Keratinocyte (primary cell): ENCODE data around the gene OR52W1. TPM values are rescaled to one million over a fixed set of nuclear protein-coding genes. Genes with fewer than 3 reads are reported as not detected.

Experiments used
- DNase-seq: peaks from one replicate; pipeline ENCODE4 v3.0.0-alpha.2; 2011; ENCODE audit warnings: low read depth, missing footprints, low spot score
- FAIRE-seq: peaks from 2 replicates; lab custom pipeline; 2011; peaks lifted over from hg19 to GRCh38; lab: Jason Lieb, UNC
- H2AFZ ChIP-seq: 2 replicates; pipeline ENCODE4 v1.6.0; 2012; ENCODE audit warnings: low read length, control low read depth, inconsistent platforms; ENCODE audit not compliant: control insufficient read depth
- H3K27ac ChIP-seq: 2 replicates; pipeline ENCODE4 v1.5.1; 2011; ENCODE audit warnings: low read length; ENCODE audit not compliant: control insufficient read depth, insufficient read depth
- H3K27me3 ChIP-seq: 3 replicates; pipeline ENCODE4 v1.6.0; 2011; ENCODE audit warnings: low read length; ENCODE audit not compliant: control insufficient read depth, insufficient read depth; ENCODE audit errors: extremely low read depth
- H3K36me3 ChIP-seq, 2 experiments: 2 replicates in 1 of 2; 3 replicates in 1 of 2; pipeline ENCODE4 v1.5.1; 2011; ENCODE audit warnings: low read length in 2 of 2, mild to moderate bottlenecking in 1 of 2; ENCODE audit not compliant: control insufficient read depth in 2 of 2, insufficient read depth in 2 of 2; ENCODE audit errors: extremely low read depth in 1 of 2
- H3K4me1 ChIP-seq: 3 replicates; pipeline ENCODE4 v1.5.1; 2011; ENCODE audit warnings: low read length; ENCODE audit not compliant: control insufficient read depth, insufficient read depth; ENCODE audit errors: extremely low read depth
- H3K4me2 ChIP-seq: 3 replicates; pipeline ENCODE4 v1.6.0; 2011; ENCODE audit warnings: low read depth, low read length; ENCODE audit not compliant: control insufficient read depth, insufficient read depth; ENCODE audit errors: extremely low read depth
- H3K4me3 ChIP-seq, 3 experiments: fragments of 200-600 bp in 1 of 3; sonication (generic) in 1 of 3; 2 replicates in 2 of 3; 3 replicates in 1 of 3; pipeline ENCODE4 v1.5.1; 2011 to 2016; ENCODE audit warnings: low read length in 3 of 3, mild to moderate bottlenecking in 3 of 3, control low read depth in 2 of 3, inconsistent platforms in 1 of 3, low read depth in 1 of 3, mixed read lengths in 1 of 3, mixed run types in 1 of 3, moderate library complexity in 1 of 3; ENCODE audit not compliant: control insufficient read depth in 2 of 3, insufficient read depth in 2 of 3; ENCODE audit errors: extremely low read depth in 1 of 3
- H3K79me2 ChIP-seq: 2 replicates; pipeline ENCODE4 v1.6.0; 2012; ENCODE audit warnings: low read length; ENCODE audit not compliant: control insufficient read depth, insufficient read depth
- H3K9ac ChIP-seq: 3 replicates; pipeline ENCODE4 v1.6.0; 2011; ENCODE audit warnings: low read length; ENCODE audit not compliant: control insufficient read depth, insufficient read depth; ENCODE audit errors: extremely low read depth
- H3K9me1 ChIP-seq: 3 replicates; pipeline ENCODE4 v1.6.0; 2011; ENCODE audit warnings: low read length; ENCODE audit not compliant: control insufficient read depth, insufficient read depth; ENCODE audit errors: extremely low read depth
- H3K9me3 ChIP-seq: 2 replicates; pipeline ENCODE4 v1.5.1; 2012; ENCODE audit warnings: low read depth, low read length; ENCODE audit not compliant: control insufficient read depth
- H4K20me1 ChIP-seq: 3 replicates; pipeline ENCODE4 v1.6.0; 2011; ENCODE audit warnings: low read length; ENCODE audit not compliant: control insufficient read depth, insufficient read depth; ENCODE audit errors: extremely low read depth
- CTCF ChIP-seq, 3 experiments: IDR thresholded peaks in 1 of 3; conservative IDR thresholded peaks in 1 of 3; optimal IDR thresholded peaks in 1 of 3; 2 replicates in 2 of 3; 3 replicates in 1 of 3; pipeline versions ENCODE3 to v1.5.1; 2011; ENCODE audit warnings: low read length in 3 of 3, mild to moderate bottlenecking in 3 of 3, moderate library complexity in 2 of 3, control low read depth in 1 of 3, inconsistent platforms in 1 of 3; ENCODE audit not compliant: insufficient read depth in 2 of 3; ENCODE audit errors: extremely low read depth in 1 of 3
- EZH2 ChIP-seq: IDR thresholded peaks from one replicate; pipeline ENCODE4 v1.6.1; 2012; ENCODE audit warnings: inconsistent platforms, mild to moderate bottlenecking, low read length, moderate library complexity
- dilution Hi-C: fragments of 300-500 bp; cut with MboI; formaldehyde crosslinking; loops from one replicate; pipeline ENCODE4 v1.7.0; 2020; ENCODE audit warnings: low sequenced_read_pairs; ENCODE audit not compliant: extremely low pct_ligation_motif_present
- polyA plus RNA-seq, 5 experiments: library from polyadenylated mRNA; depleted of rRNA in 3 of 5; stranded (reverse) in 3 of 5; stranded (forward) in 1 of 5; unstranded in 1 of 5; fragments of >200 nt; gene quantifications; 1 replicate in 1 of 5; 2 replicates in 3 of 5; 3 replicates in 1 of 5; pipeline versions ENCODE4 v1.2.1 to v1.2.3, GENCODE V29; 2011 to 2012; ENCODE audit warnings: missing spikeins in 2 of 5, low read depth in 1 of 5, low replicate concordance in 1 of 5

The OR52W1 gene
- polyA plus RNA-seq, 1 donor (not counting 4 experiments of a cell fraction or from before 2014, with no cell fraction given), result not detected

DNA sequence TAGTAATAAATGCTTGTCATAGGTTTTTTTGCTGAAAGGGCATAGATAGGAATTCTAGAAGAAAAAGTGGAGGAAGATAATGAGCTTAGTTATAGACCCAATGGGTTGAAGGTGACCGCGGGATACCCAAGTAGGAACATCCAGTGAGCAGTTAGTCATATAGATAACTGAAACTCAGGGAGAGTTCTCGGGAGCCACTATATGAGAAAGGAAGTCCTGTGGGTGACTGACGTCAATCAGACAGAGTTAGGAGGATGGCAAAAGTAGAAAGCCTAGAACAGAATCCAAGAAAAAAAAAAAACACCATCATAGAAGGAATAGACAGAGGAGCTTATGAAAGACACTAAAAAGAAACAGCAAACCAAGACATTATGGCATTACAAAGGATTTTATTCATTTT lies 38.2 kb downstream of the OR52W1 start:
- DNase-seq (no peak), FAIRE-seq (no peak)
- TF ChIP-seq EZH2, result no peak
- no peak for TF ChIP-seq CTCF (optimal IDR thresholded peaks at IDR 0.05 in 1 of 3, IDR thresholded peaks at IDR 0.05 in 1 of 3, conservative IDR thresholded peaks at IDR 0.05 in 1 of 3; ENCODE audit: extremely low read depth in 1 of 3, insufficient read depth in 2 of 3, low read length in 3 of 3)
- Histone ChIP-seq H3K27me3 (no peaks in the 10 kb centered on the region), H3K9me3 (no peaks in the 10 kb centered on the region), H3K4me2 (no peak overlapping the region), H4K20me1 (no peaks in the 10 kb centered on the region), H3K27ac (no peak overlapping the region), H3K9ac (no peak overlapping the region), H3K4me3 (no peak overlapping the region), H3K4me1 (peaks cover 10% of the 10 kb centered on the region), H3K9me1 (no peaks in the 10 kb centered on the region), H2AFZ (no peak overlapping the region), H3K79me2 (peaks cover 20% of the 10 kb centered on the region), H3K36me3 (no peaks in the 10 kb centered on the region)
- dilution Hi-C loops, result no loop called here

- Histone ChIP-seq H2AFZ (no peak overlapping the region), H3K27me3 (no peaks in the 10 kb centered on the region), H3K9me1 (no peaks in the 10 kb centered on the region), H3K36me3 (no peaks in the 10 kb centered on the region), H3K27ac (no peak overlapping the region), H3K4me1 (peaks cover 9% of the 10 kb centered on the region), H3K9ac (no peak overlapping the region), H3K79me2 (peaks cover 15% of the 10 kb centered on the region), H4K20me1 (no peaks in the 10 kb centered on the region), H3K4me2 (no peak overlapping the region), H3K9me3 (no peaks in the 10 kb centered on the region), H3K4me3 (no peak overlapping the region)
- DNase-seq, result no peak
- TF ChIP-seq CTCF (optimal IDR thresholded peaks at IDR 0.05 in 1 of 3, IDR thresholded peaks at IDR 0.05 in 1 of 3, conservative IDR thresholded peaks at IDR 0.05 in 1 of 3; ENCODE audit: extremely low read depth in 1 of 3, insufficient read depth in 2 of 3, low read length in 3 of 3) (no peak), EZH2 (no peak)
- FAIRE-seq, result no peak
- dilution Hi-C loops, result no loop called here
Observed at GRCh38 chr11:6237761-6238302, 38.8 kb downstream of the OR52W1 start.
